CD4-positive, alpha-beta T cell treated with Interleukin-21 for 1 hour (primary cell): ENCODE results near the gene SPEN.
"Not testable (repeated sequence)": the region's sequence is repeated elsewhere in the genome, so short reads cannot be mapped to it uniquely, and the experiment has no call there.

ENCODE experiments used
- DNase-seq: peaks from one replicate; pipeline ENCODE4 v3.0.0-alpha.2; 2020

SPEN gene

DNA sequence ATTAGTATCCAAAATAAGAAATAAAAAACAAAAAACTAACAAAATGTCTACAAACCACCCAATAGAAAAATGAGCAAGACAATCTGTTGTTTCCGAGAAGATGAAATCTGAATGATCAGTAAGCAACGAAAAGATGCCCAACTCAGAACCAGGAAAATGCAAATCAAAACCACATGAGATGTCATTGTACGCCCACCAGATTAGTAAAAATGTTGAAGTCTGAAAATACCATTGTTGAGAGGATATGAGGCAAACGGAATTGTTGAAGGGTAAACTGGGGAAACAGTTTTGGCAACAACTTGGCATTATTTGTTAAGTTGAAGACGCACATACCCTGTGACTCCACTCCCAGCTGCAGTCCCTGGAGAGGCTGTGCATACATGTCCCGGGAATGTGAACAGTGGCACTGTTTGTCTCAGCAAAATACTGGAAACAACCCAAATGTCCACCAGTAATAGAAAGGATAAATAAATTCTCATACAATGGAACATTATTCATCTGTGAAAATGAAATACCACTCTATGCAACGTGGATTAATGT is 117.8 kb downstream of the SPEN start:
- peak; percentile 30 for DNase-seq

DNA sequence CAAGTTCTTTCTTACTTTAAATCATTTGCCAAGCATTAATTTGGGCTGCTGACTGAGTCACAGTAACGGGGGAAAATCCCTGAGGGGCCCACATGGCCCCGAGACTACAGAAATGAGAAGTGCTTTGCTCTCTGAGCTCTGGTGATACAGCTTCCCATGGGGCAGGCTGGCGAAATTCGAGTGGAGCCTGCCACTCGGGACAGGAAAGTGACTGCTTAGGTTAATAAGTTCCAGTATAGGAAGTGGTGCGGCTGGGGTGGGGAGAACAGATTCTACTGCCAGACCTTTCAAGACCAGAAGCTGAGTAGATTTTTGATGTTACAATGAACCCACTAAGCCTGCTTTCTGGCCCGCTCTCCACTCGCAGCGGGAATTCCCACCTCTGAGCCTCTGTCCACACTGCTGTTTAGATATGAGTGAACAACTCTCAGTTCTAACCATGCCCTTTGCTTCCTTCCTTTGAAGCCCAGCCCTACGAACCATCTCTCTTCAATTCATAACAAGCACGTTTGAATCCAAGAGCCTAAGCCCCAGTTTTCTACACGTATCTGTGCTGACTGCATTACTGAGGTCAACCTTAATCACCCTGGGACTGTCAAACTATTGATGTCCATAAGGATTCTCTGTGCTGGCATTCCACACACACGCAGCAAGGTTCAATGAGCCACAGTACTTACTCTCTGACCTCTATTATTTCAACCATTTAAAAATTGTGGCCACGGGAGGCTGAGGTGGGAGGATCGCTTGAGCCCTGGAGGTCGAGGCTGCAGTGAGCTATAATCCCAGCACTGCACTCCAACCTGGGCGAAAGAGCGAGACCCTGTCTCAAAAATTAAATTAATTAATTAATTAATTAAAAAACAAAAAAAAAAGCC is 118.8 kb downstream of the SPEN start:
- peak; percentile 61 for DNase-seq

DNA sequence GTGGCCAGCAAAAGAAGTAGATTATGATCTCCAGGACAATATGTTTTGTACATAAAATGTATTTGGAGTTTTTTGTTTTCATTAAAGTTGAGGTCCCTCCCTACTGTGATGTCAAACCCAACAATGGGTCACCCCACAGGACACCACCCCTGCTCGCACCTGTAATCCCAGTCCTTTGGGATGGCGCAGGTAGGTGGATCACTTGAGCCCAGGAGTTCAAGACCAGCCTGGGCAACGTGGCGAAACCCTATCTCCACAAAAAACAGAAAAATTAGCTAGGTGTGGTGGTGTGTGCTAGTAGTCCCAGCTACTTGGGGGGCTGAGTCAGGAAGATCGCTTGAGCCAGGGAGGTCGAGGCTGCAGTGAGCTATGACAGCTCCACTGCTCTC is 119.4 kb downstream of the SPEN start:
- no peak for DNase-seq

DNA sequence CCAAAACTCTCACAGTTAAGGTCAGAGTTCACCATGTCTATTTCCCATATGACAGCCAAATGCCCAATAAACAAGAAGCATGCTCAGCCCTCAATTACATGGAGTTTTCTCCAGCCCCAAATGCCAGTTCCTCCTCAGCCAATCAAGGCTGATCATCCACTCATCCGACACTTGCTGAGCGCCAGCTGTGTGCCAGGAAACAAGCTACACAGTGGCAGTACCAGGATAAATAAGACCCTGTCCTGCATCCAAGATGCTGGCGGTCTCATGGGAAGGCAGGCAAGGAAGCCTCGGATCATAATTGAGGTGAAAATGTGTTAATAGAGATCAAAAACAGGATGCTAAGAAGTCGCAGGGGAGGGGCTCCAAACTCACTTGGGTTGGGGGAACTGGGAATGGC is 120.7 kb downstream of the SPEN start:
- no peak for DNase-seq

DNA sequence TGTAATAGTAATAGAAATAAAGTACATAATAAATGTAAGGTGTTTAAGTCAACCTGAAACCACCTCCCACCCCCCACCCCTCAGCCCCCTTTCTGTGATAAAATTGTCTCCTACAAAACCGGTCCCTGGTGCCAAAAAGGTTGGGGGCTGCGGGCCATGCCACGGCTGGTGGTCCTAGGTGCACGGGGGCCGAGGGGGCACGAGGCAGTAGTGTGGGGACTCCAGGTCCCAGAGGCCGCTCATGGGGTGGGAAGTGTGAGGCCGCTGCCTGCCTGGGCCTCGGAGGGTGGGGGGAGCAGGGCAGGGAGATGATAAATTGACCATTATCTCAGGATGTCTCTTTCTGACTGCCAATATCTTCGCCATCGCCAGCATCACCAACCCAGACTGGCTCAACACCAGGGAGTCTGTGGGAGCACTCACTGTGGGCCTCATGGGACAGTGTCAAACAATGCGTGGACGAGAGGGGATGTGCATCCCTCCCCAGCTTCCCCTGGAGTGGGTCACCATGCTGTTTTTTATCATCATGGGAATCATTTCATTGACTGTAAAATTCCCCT is 121.9 kb downstream of the SPEN start:
- no peak for DNase-seq

DNA sequence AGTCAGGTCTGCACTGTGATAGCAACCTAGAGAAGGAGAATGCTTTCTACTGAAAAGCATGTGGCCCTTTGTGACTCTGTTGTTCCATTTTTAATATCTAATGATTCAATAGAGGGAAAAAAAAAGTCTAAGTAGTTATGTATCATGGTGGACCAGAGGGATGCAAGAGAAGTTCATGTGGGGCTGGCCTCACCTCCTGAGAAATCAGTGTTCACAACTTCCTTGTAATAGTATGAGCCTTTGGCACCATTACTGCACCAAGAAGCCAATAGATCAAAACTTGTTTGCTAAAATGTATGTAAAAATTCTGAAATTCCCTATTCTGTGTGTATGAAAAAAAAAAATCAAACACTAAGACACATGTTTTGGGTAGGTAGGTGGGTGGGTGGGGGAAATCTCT is 123.4 kb downstream of the SPEN start:
- no peak for DNase-seq

DNA sequence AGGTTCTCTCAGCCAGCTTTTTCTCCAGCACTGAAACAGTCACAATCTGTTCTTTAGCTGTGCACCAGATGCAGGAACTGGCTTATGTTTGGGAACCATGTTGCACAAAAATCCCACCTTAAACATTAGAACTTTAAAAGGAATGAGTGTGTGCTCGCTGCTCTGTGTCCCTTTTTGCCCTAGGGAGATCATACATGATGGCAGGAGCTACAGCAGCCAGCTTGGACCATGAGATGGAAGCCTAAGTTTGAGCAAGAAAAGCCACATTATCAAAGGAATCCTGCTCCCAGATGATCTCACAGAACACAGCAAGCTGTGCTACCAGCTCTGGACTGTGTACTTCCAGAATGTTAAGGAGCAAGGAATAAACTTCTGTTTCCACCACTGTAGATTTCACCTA is 124.9 kb downstream of the SPEN start:
- no peak for DNase-seq

DNA sequence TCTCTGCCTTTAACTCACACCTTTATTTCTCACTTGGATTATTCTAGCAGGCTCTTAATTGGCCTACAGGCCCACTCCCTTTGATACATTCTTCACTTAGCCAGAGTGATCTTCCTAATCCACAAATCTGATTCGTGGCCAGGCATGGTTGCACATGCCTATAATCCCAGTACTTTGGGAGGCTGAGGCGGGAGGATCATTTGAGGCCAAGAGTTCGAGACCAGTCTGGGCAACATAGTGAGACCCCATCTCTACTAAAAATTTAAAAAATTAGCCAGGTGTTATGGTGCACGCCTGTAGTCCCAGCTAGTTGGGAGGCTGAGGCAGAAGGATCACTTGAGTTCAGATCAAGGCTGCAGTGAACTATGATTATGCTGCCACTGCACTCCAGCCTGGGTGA is 126.3 kb downstream of the SPEN start:
- DNase-seq = no peak

DNA sequence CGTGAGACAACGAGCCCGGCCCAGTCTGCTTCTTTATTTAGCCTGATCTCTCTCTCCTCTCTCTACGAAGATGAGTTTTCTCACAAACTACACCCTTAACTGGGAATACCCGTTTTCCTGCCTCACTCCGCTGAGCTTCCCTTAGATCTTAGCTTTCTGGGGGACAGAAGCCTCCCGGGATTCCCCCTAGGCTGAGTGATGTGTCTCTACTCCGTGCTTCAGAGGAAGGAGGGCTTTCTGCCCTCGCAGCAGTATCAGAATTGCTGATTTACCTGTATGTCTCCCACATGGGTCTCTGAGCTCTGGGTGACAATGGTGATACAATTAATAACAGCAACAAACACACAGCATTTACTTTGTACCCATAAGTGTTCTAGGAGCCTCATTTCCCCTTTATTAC is 127.3 kb downstream of the SPEN start:
- no peak for DNase-seq

DNA sequence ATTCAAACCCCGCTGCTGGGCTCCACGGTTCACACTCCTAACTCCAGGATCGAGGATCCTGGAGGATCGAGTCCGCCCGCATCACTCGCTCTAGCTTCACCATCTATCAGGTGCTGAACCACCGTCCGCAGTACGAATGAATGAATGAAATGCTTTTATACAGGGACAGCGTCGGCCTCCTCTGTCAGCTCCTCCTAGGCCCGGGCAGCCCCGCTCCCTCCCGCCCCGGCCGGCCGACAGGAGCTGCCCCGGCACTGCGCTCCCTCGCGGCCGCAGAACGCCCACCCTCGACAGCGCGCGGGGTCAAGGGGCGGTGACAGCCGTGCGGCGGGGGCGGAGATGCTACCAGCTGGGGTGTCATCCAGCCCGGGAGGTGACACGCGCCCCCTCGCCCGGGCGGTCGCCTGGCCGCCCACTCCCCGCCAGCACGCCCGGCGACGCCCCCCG is 127.9 kb downstream of the SPEN start:
- DNase-seq = peak; percentile 78

DNA sequence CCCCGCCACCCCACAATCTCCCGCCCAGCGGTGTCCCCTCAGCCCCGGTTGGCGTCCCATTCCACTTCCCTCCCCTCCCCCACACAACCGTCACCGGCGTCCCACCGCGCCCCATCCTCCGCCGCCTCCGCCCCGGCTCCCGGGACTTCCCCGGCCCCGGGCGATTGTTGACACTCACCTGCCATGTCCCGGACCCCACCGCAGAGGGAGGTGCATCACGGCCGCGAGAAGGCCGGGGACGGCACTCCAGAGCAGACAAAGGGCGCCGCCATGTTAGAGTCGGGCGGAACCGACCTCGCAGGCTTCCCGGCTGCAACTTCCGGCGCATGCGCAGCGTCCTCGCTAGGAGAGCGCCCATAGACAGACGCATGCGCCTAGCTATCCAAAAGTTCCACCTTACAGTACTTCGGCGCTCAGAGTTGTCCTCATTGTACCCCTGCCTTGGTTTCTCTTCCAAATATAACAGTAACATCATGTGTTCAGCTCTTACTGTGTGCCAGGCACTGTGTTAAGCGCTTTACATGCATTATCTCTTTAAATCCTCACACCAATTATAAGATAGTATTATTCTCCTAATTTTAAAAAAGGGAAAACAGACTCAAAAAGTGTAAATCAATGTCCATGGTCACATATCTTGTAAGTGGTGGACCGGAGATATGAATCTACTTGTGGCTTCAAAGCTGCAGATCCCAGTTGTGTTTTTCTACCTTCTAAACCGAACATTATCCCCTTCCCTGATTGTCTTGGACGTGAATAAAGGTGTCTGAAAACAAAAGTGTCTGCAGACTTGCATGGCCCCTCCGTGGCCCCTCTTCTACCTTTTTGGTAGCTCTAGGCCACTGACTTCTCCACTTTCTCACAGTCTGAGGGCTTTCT is 128.5 kb downstream of the SPEN start, which contains the start of gene ZBTB17:
Gene ZBTB17, minus strand, starts transcription at position 297 of the 876 bp plus-strand sequence. CDS start 27,606 bp downstream, outside the sequence.
- peak; percentile 96 for DNase-seq

DNA sequence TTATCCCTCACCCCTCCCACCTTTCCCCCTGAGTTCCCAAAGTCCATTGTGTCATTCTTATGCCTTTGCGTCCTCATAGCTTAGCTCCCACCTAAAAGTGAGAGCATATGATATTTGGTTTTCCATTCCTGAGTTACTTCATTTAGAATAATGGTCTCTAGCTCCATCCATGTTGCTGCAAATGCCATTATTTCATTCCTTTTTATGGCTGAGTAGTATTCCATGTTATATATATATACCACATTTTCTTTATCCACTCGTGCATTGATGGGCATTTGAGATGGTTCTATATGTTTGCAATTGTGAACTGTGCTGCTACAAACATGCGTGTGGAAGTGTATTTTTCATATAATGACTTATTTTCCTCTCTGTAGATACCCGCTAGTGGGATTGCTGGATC is 130.4 kb downstream of the SPEN start:
- DNase-seq = not testable (repeated sequence)

DNA sequence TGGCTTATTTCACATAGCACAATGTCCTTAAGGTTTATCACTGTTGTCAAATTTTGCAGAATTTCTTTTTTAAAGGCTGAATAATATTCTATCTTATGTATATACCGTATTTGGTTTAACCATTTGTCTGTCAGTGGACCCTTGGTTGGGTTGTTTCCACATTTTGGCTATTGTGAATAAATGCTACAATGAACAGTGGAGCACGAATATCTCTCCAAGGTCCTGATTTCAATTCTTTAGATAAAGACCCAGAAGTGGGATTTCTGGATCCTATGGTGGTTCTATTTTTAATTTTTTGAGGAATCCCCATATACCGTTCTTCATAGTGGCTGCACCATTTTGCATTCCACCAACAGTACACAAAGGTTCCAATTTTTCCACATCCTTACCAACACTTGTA is 134.2 kb downstream of the SPEN start:
- no peak for DNase-seq

DNA sequence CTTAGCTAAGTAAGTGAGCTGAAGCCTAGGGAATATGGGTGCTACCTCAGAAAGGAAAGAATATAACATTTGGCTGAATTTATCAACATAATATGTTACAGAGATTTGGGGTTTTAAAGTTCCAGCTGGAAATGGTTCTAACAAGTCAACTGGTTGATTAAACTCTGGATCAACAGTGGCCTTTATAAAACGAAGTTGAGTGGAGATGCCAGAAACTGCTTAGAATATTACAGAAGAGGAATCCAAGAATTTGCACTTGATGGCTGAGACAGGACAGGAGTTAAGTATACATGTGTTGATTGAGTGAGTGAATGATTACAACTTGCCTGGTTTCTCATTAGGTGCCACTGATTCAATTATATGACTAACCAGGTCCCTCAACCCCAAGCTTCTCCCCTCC is 135.8 kb downstream of the SPEN start:
- no peak for DNase-seq

DNA sequence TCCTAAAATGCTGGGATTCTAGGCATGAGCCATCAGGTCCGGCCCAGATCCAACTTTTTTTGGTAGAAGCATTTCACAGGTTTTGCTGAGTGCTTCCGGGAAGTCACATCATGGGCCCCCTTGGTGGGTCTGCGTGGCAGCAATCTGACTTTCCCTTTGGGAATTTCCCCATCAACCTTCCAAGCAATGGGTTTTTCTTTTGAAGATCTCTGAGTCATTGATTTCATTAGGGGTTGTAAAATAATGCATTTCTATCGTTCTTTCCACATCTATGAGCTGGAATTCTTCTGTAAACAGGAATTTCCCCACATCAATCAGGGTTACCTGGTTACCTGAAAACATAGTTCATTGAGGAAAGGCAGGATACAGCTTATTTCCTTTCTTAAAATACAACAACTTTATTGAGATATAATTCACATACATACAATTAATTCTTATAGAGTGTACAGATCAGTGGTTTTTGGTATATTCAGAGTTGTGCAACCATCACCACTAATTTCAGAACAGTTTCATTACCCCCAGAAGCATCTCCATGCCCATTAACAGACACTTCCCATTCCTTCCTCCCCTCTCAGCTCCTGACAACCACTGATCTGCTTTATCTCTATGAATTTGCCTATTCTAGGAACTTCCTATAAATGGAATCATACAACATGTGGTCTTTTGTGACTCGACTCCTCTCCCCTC is 138.2 kb downstream of the SPEN start:
- DNase-seq = no peak

DNA sequence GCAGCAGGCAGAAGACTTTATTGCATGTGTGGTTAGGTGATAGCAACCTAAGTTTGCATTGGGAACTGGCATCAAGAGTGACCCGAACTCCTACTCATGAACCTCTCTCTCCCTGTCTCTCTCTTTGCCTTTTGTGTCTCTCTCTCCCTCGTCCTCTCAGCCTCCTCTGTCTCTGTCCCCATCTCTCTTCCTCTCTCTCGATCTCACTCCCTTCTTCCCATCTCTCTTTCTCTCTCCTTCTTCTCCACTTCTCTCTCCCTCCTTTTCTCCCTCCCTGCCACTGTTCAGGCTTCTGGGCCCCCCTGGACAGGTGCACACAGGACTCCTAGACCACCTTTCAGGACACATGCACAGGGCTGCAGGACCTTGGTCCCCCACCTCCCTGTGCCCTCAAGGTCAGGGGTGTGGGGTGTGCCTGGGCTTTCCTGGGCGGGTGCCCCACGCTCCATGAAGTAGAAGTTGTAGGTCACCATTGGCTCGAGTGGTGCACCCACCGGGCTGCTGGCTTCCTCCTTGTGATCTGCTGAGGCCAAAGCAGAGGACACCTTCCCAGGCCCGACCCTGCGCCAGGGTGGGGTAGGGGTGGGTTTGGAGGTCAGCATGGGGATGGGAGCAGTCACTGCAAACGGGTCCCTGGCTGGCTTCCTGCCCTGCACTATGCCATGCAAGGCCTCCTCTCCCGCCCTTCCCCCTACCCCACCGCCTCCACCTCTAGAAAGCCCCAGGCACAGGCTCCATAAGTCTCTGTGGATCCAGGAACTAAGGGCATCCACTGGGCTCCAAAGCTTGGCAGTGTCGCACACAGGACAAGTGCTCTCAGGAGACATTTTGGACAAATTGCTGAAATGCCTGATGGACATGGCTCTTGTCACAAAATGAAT is 141.6 kb downstream of the SPEN start:
- DNase-seq = no peak

DNA sequence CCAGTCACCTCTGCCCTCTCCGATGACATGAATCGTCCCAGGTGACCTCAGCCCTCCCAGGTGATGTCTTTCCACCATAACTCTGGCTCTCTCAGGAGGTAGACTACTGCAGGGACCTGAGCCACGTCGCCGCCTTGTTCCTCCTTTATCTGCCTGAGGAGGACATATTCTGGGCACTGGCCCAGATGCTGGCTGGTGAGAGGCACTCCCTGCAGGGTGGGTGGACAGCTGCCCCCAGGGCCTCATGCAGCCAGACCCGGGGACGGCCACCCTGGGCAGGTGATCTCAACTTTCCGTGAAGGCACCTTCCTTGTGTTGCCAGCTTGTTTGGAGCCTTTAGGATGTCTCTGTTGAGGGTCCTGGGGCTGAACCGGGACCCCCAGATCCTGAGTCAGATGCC is 142.3 kb downstream of the SPEN start:
- no peak for DNase-seq
